HEK293 (cell line): ENCODE measurements around the gene COX6A1.

Source experiments
- PRDM1 ChIP-seq: fragments of 450-650 bp; formaldehyde crosslinking; IDR thresholded peaks from 2 replicates; pipeline ENCODE4; 2016; ENCODE audit warnings: missing biosample characterization, missing genetic modification characterization
- REPIN1 ChIP-seq: fragments of 450-650 bp; formaldehyde crosslinking; IDR thresholded peaks from 2 replicates; pipeline ENCODE4 v1.5.1; 2017; ENCODE audit warnings: missing biosample characterization, missing genetic modification characterization, low read depth
- SP7 ChIP-seq: fragments of 450-650 bp; formaldehyde crosslinking; IDR thresholded peaks from 2 replicates; pipeline ENCODE4 v1.5.1; 2016; ENCODE audit warnings: missing biosample characterization, missing genetic modification characterization
- ZBTB20 ChIP-seq: fragments of 450-650 bp; formaldehyde crosslinking; IDR thresholded peaks from 2 replicates; pipeline ENCODE4 v1.5.1; 2016; ENCODE audit warnings: missing biosample characterization, missing genetic modification characterization
- ZBTB7A ChIP-seq: fragments of 450-650 bp; formaldehyde crosslinking; IDR thresholded peaks from 2 replicates; pipeline ENCODE4 v1.5.1; 2016; ENCODE audit warnings: low read depth, missing biosample characterization, missing genetic modification characterization
- ZFP41 ChIP-seq: fragments of 450-650 bp; formaldehyde crosslinking; IDR thresholded peaks from 2 replicates; pipeline ENCODE4 v1.5.1; 2016; ENCODE audit warnings: missing biosample characterization, missing genetic modification characterization, borderline replicate concordance
- ZNF140 ChIP-seq: fragments of 450-650 bp; formaldehyde crosslinking; IDR thresholded peaks from 2 replicates; pipeline ENCODE4 v1.5.1; 2016; ENCODE audit warnings: missing biosample characterization, missing genetic modification characterization
- ZNF184 ChIP-seq: fragments of 450-650 bp; IDR thresholded peaks from 2 replicates; pipeline ENCODE4 v1.5.1; 2018; ENCODE audit warnings: missing biosample characterization, mild to moderate bottlenecking, missing genetic modification characterization
- ZNF239 ChIP-seq: fragments of 450-650 bp; formaldehyde crosslinking; IDR thresholded peaks from 2 replicates; pipeline ENCODE4 v1.5.1; 2016; ENCODE audit warnings: missing biosample characterization, missing genetic modification characterization
- ZNF302 ChIP-seq: fragments of 450-650 bp; formaldehyde crosslinking; IDR thresholded peaks from 2 replicates; pipeline ENCODE4 v1.5.1; 2016; ENCODE audit warnings: missing biosample characterization, missing genetic modification characterization, low read depth
- ZNF391 ChIP-seq: fragments of 450-650 bp; formaldehyde crosslinking; IDR thresholded peaks from 2 replicates; pipeline ENCODE4 v1.5.1; 2016; ENCODE audit warnings: low read depth, missing biosample characterization, missing genetic modification characterization, borderline replicate concordance
- ZNF473 ChIP-seq: fragments of 450-650 bp; formaldehyde crosslinking; IDR thresholded peaks from 2 replicates; pipeline ENCODE4 v1.5.1; 2017; ENCODE audit warnings: missing biosample characterization, missing genetic modification characterization
- ZNF501 ChIP-seq: fragments of 450-650 bp; formaldehyde crosslinking; IDR thresholded peaks from 2 replicates; pipeline ENCODE4 v1.5.1; 2016; ENCODE audit warnings: missing biosample characterization, missing genetic modification characterization
- ZNF521 ChIP-seq: fragments of 450-650 bp; formaldehyde crosslinking; IDR thresholded peaks from 2 replicates; pipeline ENCODE4 v1.5.1; 2017; ENCODE audit warnings: missing biosample characterization, mild to moderate bottlenecking, missing genetic modification characterization
- ZNF548 ChIP-seq: fragments of 450-650 bp; formaldehyde crosslinking; IDR thresholded peaks from 2 replicates; pipeline ENCODE4 v1.5.1; 2016; ENCODE audit warnings: missing biosample characterization, missing genetic modification characterization
- ZNF600 ChIP-seq: fragments of 450-650 bp; formaldehyde crosslinking; IDR thresholded peaks from 2 replicates; pipeline ENCODE4 v1.5.1; 2016; ENCODE audit warnings: missing biosample characterization, missing genetic modification characterization
- ZNF624 ChIP-seq: fragments of 450-650 bp; formaldehyde crosslinking; IDR thresholded peaks from 2 replicates; pipeline ENCODE4 v1.5.1; 2017; ENCODE audit warnings: missing biosample characterization, missing genetic modification characterization
- ZNF660 ChIP-seq: fragments of 450-650 bp; IDR thresholded peaks from 2 replicates; pipeline ENCODE4 v1.5.1; 2018; ENCODE audit warnings: missing biosample characterization, mild to moderate bottlenecking, missing genetic modification characterization
- ZNF707 ChIP-seq: fragments of 450-650 bp; formaldehyde crosslinking; IDR thresholded peaks from 2 replicates; pipeline ENCODE4 v1.5.1; 2016; ENCODE audit warnings: missing biosample characterization, missing genetic modification characterization
- ZNF747 ChIP-seq: fragments of 450-650 bp; formaldehyde crosslinking; IDR thresholded peaks from 2 replicates; pipeline ENCODE4 v1.5.1; 2016; ENCODE audit warnings: missing biosample characterization, missing genetic modification characterization
- ZNF76 ChIP-seq: fragments of 450-650 bp; formaldehyde crosslinking; IDR thresholded peaks from 2 replicates; pipeline ENCODE4; 2016; ENCODE audit warnings: low read depth, missing biosample characterization, missing genetic modification characterization, borderline replicate concordance
- ZNF785 ChIP-seq: fragments of 450-650 bp; formaldehyde crosslinking; IDR thresholded peaks from 2 replicates; pipeline ENCODE4 v1.5.1; 2016; ENCODE audit warnings: missing biosample characterization, missing genetic modification characterization
- ZNF830 ChIP-seq: fragments of 450-650 bp; IDR thresholded peaks from 2 replicates; pipeline ENCODE4 v1.5.0; 2018; ENCODE audit warnings: missing biosample characterization, missing genetic modification characterization, low read depth, mild to moderate bottlenecking, moderate library complexity
- TF ChIP-seq, protein P1 (sequence below): fragments of 450-650 bp; formaldehyde crosslinking; IDR thresholded peaks from 2 replicates; pipeline ENCODE4 v1.5.1; 2016; ENCODE audit warnings: missing biosample characterization, missing genetic modification characterization
- TF ChIP-seq, protein P2 (sequence below): fragments of 450-650 bp; formaldehyde crosslinking; IDR thresholded peaks from 2 replicates; pipeline ENCODE4 v1.5.1; 2016; ENCODE audit warnings: missing biosample characterization, missing genetic modification characterization, low read depth
- TF ChIP-seq, protein P3 (sequence below): fragments of 450-650 bp; formaldehyde crosslinking; IDR thresholded peaks from 2 replicates; pipeline ENCODE4 v1.5.1; 2017; ENCODE audit warnings: missing biosample characterization, missing genetic modification characterization
- TF ChIP-seq, protein P4 (sequence below): fragments of 450-650 bp; formaldehyde crosslinking; conservative IDR thresholded peaks from 2 replicates; pipeline ENCODE4 v1.5.1; 2016; ENCODE audit warnings: low read depth, missing biosample characterization, missing genetic modification characterization
- TF ChIP-seq, protein P5 (sequence below): fragments of 450-650 bp; formaldehyde crosslinking; IDR thresholded peaks from 2 replicates; pipeline ENCODE4 v1.5.1; 2016; ENCODE audit warnings: missing biosample characterization, missing genetic modification characterization
- TF ChIP-seq, protein P6 (sequence below): fragments of 450-650 bp; formaldehyde crosslinking; IDR thresholded peaks from 2 replicates; pipeline ENCODE4 v1.5.1; 2016; ENCODE audit warnings: missing biosample characterization, missing genetic modification characterization

COX6A1 gene

DNA sequence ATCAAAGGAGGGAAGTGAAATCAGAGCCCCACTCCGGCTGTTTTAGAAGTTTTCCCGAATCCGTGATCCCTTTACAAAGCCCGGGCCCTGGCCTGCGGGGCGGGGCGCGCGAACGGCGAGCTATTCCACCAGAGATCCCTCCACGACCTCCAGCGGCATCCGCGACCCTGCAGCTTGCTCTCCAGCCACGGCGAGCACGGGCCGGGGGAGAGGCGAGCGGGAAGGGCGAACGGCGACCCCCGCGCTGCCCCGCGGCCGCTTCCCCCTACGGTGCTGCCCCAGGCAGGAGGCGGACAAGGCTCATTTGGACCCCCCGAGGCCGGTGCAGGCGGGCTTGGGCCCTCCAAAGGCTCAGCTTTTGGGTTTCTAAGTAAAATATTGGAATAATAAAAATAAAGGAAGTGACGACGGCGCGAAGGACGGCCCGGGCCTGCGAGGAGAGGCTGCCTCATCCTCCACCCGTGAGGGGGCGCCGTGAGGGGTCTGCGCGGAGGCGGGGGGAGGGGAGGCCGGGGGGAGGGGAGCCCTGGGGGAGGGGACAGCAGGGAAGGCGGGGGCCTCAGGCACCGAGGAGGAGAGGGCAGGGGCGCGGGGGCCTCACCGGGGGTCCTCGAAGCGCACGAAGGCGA is 31.0 kb downstream of the COX6A1 start (continued):
- TF ChIP-seq ZNF302 (tag by site-specific recombination) (no peak), SP7 (tag by site-specific recombination) (no peak; the same call in 1 of the 2 replicates), ZNF184 (tag by site-specific recombination) (no peak), ZBTB7A (tag by site-specific recombination) (peak; percentile 50; the same call in 1 of the 2 replicates), ZNF548 (tag by site-specific recombination) (no peak), ZNF600 (tag by site-specific recombination) (no peak), ZBTB20 (peak; percentile 28; the same call in 1 of the 2 replicates), ZNF473 (tag by site-specific recombination) (no peak), ZNF660 (tag by site-specific recombination) (no peak), ZNF239 (no peak), ZNF624 (no peak), PRDM1 (tag by site-specific recombination) (no peak), ZNF521 (tag by site-specific recombination) (no peak), ZNF501 (tag by site-specific recombination) (no peak), ZNF76 (tag by site-specific recombination) (no peak), ZNF707 (tag by site-specific recombination) (no peak), ZFP41 (tag by site-specific recombination) (no peak), ZNF785 (tag by site-specific recombination) (no peak), ZNF830 (tag by site-specific recombination) (no peak), REPIN1 (no peak), ZNF391 (no peak), ZNF747 (tag by site-specific recombination) (no peak), ZNF140 (tag by site-specific recombination) (no peak)
- TF ChIP-seq, protein P1, sequence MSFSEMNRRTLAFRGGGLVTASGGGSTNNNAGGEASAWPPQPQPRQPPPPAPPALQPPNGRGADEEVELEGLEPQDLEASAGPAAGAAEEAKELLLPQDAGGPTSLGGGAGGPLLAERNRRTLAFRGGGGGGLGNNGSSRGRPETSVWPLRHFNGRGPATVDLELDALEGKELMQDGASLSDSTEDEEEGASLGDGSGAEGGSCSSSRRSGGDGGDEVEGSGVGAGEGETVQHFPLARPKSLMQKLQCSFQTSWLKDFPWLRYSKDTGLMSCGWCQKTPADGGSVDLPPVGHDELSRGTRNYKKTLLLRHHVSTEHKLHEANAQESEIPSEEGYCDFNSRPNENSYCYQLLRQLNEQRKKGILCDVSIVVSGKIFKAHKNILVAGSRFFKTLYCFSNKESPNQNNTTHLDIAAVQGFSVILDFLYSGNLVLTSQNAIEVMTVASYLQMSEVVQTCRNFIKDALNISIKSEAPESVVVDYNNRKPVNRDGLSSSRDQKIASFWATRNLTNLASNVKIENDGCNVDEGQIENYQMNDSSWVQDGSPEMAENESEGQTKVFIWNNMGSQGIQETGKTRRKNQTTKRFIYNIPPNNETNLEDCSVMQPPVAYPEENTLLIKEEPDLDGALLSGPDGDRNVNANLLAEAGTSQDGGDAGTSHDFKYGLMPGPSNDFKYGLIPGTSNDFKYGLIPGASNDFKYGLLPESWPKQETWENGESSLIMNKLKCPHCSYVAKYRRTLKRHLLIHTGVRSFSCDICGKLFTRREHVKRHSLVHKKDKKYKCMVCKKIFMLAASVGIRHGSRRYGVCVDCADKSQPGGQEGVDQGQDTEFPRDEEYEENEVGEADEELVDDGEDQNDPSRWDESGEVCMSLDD (tag by site-specific recombination) = no peak
- TF ChIP-seq, protein P2, sequence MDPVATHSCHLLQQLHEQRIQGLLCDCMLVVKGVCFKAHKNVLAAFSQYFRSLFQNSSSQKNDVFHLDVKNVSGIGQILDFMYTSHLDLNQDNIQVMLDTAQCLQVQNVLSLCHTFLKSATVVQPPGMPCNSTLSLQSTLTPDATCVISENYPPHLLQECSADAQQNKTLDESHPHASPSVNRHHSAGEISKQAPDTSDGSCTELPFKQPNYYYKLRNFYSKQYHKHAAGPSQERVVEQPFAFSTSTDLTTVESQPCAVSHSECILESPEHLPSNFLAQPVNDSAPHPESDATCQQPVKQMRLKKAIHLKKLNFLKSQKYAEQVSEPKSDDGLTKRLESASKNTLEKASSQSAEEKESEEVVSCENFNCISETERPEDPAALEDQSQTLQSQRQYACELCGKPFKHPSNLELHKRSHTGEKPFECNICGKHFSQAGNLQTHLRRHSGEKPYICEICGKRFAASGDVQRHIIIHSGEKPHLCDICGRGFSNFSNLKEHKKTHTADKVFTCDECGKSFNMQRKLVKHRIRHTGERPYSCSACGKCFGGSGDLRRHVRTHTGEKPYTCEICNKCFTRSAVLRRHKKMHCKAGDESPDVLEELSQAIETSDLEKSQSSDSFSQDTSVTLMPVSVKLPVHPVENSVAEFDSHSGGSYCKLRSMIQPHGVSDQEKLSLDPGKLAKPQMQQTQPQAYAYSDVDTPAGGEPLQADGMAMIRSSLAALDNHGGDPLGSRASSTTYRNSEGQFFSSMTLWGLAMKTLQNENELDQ (tag by site-specific recombination) = no peak
- TF ChIP-seq, protein P3, sequence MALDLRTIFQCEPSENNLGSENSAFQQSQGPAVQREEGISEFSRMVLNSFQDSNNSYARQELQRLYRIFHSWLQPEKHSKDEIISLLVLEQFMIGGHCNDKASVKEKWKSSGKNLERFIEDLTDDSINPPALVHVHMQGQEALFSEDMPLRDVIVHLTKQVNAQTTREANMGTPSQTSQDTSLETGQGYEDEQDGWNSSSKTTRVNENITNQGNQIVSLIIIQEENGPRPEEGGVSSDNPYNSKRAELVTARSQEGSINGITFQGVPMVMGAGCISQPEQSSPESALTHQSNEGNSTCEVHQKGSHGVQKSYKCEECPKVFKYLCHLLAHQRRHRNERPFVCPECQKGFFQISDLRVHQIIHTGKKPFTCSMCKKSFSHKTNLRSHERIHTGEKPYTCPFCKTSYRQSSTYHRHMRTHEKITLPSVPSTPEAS (tag by site-specific recombination) = no peak
- TF ChIP-seq, protein P4, sequence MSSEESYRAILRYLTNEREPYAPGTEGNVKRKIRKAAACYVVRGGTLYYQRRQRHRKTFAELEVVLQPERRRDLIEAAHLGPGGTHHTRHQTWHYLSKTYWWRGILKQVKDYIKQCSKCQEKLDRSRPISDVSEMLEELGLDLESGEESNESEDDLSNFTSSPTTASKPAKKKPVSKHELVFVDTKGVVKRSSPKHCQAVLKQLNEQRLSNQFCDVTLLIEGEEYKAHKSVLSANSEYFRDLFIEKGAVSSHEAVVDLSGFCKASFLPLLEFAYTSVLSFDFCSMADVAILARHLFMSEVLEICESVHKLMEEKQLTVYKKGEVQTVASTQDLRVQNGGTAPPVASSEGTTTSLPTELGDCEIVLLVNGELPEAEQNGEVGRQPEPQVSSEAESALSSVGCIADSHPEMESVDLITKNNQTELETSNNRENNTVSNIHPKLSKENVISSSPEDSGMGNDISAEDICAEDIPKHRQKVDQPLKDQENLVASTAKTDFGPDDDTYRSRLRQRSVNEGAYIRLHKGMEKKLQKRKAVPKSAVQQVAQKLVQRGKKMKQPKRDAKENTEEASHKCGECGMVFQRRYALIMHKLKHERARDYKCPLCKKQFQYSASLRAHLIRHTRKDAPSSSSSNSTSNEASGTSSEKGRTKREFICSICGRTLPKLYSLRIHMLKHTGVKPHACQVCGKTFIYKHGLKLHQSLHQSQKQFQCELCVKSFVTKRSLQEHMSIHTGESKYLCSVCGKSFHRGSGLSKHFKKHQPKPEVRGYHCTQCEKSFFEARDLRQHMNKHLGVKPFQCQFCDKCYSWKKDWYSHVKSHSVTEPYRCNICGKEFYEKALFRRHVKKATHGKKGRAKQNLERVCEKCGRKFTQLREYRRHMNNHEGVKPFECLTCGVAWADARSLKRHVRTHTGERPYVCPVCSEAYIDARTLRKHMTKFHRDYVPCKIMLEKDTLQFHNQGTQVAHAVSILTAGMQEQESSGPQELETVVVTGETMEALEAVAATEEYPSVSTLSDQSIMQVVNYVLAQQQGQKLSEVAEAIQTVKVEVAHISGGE (tag by site-specific recombination) = no peak
- TF ChIP-seq, protein P5, sequence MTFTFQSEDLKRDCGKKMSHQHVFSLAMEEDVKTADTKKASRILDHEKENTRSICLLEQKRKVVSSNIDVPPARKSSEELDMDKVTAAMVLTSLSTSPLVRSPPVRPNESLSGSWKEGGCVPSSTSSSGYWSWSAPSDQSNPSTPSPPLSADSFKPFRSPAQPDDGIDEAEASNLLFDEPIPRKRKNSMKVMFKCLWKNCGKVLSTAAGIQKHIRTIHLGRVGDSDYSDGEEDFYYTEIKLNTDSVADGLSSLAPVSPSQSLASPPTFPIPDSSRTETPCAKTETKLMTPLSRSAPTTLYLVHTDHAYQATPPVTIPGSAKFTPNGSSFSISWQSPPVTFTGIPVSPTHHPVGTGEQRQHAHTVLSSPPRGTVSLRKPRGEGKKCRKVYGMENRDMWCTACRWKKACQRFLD (tag by site-specific recombination) = no peak
- TF ChIP-seq, protein P6, sequence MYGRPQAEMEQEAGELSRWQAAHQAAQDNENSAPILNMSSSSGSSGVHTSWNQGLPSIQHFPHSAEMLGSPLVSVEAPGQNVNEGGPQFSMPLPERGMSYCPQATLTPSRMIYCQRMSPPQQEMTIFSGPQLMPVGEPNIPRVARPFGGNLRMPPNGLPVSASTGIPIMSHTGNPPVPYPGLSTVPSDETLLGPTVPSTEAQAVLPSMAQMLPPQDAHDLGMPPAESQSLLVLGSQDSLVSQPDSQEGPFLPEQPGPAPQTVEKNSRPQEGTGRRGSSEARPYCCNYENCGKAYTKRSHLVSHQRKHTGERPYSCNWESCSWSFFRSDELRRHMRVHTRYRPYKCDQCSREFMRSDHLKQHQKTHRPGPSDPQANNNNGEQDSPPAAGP = no peak
